ENCODE results near the gene DTNB. TPM values are rescaled to one million over a fixed set of nuclear protein-coding genes. Genes with fewer than 3 reads are reported as not detected.

DTNB gene
- total RNA-seq, 3 donors from 2014 or later = 4.8 to 8.8 (median 7.2) TPM

DNA sequence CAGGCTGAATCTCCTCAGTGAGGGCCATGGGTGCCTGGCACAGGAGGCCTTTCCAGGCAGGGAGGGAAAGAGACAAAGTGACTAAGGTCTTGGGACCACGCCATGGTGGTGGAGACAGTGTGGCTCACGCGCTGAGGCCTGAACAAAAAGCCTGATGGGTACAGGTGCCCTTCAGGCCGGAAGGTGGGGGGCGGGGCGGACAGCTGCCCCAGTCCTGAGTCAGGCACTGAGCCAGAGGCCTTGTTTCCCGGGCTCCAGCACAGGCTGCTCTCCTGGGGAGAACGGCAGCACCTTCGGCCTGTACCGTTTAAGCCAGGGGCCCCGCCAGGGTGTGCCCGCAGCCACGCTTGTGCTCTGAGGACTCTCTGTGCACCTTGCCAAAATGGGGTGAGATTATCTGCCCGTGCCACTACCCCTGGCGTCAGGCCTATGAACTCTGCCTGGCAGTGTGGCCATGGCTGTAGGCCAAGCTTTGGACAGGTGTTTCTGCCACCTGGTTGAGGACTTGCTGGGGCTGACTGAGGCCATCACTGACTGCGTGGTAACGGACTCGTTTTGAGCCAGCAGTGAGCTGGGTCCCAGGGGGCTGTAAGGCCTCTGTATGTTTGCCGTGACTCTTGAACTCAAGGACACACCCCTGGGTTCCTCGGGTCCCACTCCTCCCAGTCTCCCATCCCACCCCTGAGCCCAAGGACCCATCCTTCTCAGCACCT lies 300.0 kb downstream of the DTNB start:
- H3K36me3 ChIP-seq (ENCODE audit: low read depth) = no peaks in the 10 kb centered on the region
- no peaks in the 10 kb centered on the region for H3K9me3 ChIP-seq
- H3K4me3 ChIP-seq = no peak overlapping the region
- peaks cover 21% of the 10 kb centered on the region for H3K4me1 ChIP-seq (ENCODE audit: low read depth)
- TF ChIP-seq, protein P1, sequence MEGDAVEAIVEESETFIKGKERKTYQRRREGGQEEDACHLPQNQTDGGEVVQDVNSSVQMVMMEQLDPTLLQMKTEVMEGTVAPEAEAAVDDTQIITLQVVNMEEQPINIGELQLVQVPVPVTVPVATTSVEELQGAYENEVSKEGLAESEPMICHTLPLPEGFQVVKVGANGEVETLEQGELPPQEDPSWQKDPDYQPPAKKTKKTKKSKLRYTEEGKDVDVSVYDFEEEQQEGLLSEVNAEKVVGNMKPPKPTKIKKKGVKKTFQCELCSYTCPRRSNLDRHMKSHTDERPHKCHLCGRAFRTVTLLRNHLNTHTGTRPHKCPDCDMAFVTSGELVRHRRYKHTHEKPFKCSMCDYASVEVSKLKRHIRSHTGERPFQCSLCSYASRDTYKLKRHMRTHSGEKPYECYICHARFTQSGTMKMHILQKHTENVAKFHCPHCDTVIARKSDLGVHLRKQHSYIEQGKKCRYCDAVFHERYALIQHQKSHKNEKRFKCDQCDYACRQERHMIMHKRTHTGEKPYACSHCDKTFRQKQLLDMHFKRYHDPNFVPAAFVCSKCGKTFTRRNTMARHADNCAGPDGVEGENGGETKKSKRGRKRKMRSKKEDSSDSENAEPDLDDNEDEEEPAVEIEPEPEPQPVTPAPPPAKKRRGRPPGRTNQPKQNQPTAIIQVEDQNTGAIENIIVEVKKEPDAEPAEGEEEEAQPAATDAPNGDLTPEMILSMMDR (IDR thresholded peaks at IDR 0.05) = no peak
- peak; percentile 63 to 76 (median 75) for DNase-seq
- intact Hi-C loops (cut with DNase I, micrococcal nuclease) = no loop called here
- ATAC-seq = peak; percentile 69

DNA sequence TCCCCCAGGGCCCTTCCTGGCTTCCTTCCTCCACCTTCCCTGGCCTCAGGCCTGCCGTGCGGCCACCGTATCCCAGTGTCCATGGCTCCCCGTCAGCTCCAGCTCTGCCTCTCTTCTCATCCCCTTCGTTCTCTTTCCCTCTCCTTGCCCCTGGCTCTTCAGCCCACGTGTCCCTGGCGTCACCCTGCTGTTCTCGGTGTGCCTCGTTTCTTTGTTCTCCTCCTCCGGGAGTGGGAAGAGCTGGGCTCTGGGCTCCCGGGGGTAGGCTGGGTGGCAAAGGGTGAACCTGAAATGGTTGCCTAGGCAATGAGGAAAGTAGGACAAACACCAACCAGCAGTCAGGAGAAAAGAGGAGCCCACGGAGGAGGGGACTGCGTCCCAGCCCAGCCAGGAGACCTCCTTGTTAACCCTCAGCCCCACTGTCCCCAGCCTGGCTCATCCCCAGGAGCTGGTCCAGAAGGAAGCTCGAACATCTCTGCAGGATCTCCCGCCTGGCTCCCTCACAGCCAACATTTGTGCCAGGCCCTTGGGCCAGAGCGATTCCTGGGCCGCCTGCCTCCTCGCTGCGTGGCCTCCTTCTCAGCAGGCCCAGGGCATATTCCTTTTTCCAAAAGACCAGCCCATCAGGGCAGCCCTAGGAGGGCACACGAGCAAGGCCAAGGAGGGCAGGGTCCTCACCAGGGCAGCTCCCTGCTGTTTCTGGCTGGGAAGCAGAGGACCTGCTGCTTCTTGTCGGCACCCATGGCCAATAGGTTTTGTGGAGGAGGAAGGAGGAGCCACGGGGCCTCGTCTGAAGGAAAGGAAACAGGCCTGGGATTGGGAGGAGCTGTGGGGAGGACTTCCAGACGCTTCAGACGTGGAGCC lies 300.7 kb downstream of the DTNB start:
- peaks cover 19% of the 10 kb centered on the region for H3K4me1 ChIP-seq (ENCODE audit: low read depth)
- no peak overlapping the region for H3K4me3 ChIP-seq
- TF ChIP-seq, protein P1 (IDR thresholded peaks at IDR 0.05) = no peak
- ATAC-seq = no peak
- H3K9me3 ChIP-seq = no peaks in the 10 kb centered on the region
- no peak for DNase-seq
- intact Hi-C loops (cut with DNase I, micrococcal nuclease) = no loop called here
- H3K36me3 ChIP-seq (ENCODE audit: low read depth) = no peaks in the 10 kb centered on the region

DNA sequence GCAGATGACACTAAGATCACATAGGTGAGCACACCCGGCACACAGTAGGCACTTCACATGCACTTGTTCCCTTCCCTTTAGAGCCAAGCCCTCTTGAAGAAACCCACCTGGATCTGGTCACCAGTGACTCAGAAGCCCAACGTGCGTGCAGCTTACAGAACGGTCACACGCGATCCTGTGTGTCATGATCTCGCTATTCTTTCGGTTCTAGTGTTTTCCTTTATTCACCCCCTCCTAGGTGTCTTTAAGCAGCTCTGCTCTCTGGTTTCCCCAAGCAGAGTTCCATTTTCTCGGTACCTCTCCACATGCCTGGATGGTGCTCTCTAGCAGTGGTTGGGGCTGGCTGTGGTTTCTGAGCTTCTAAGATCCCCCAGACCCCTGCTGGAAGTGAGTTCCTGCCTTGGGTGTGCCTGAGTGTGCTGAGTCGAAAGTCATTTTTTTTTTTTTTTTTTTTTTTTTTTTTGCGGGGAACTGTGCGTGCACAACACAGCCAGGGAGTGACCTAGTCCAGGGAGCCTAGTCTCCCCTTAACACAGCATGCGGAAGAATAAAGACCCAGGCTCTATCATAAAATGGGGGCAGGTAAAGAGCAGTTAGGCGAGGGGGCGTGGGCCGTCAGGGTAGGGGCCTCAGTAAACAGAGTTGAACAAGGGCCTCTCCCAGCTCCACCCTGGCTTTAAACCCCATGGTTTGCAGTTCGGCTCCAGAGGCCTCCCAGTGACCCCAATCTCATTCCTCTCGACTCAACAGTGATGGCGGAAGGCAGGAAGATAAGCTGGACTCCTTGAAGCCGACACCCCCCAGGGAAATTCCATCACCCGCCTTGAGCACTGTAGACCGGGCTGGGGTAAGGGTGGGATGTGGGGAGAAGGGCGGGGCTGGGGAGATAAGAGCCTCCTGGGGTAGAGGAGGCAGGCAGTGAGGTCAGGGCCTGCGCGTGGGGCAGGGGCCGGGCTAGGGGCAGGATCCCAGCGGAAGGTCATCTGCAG lies 301.8 kb downstream of the DTNB start:
- Histone ChIP-seq H3K36me3 (ENCODE audit: low read depth) (no peaks in the 10 kb centered on the region), H3K4me3 (no peak overlapping the region), H3K4me1 (ENCODE audit: low read depth) (peaks cover 10% of the 10 kb centered on the region), H3K9me3 (no peaks in the 10 kb centered on the region)
- intact Hi-C loops (cut with DNase I, micrococcal nuclease) = no loop called here
- no peak for ATAC-seq
- TF ChIP-seq, protein P1 (IDR thresholded peaks at IDR 0.05) = no peak
- DNase-seq = peak in 1 of 3 donors; percentile 37

DNA sequence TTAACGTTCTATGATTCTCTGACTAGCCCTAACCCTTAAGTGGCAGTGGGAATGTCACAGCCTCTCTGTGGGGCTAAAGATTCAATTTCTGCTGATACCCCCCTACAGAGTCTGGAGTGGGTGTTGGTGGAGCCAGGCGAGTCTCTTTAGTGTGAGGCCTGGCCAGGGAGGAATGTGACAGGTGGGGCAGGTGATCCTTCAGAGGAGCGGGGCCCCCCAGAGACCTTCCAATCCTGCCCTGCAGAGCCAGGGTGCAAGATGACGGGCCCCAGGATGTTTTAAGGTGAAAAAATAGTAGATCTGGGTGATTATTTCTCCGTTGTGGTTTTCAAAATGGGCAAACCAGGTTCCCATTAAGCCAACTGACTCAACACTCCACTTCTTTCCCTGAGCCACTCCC lies 303.5 kb downstream of the DTNB start:
- Histone ChIP-seq H3K4me1 (ENCODE audit: low read depth) (peaks cover 6% of the 10 kb centered on the region), H3K9me3 (no peaks in the 10 kb centered on the region), H3K36me3 (ENCODE audit: low read depth) (no peaks in the 10 kb centered on the region), H3K4me3 (no peak overlapping the region)
- no peak for ATAC-seq
- TF ChIP-seq, protein P1 (IDR thresholded peaks at IDR 0.05) = no peak
- DNase-seq = no peak
- intact Hi-C loops (cut with DNase I, micrococcal nuclease) = loop anchor here in 1 of 2 donors (10.0 kb wide), 1 partner anchor 155 kb away; no protein-coding TSS in a partner anchor

DNA sequence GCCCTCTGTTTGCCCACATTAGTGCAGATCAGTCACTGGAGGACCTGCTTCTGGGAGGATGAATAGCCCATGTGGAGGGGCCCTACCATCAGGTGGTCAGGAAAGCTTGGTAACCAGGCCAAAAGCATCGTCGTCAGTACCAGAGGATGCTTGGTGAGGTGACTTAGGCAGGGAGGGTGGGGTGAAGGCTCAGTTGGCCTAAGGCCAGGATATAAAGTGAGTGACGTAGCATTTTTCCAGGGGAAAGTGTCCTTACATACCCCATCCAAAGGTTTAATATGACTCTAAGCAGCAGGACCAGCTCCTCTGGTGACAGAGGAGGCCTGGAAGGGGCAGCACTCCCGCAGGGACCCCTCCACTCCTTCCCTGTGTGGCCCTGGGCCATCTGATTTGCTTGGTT lies 303.9 kb downstream of the DTNB start:
- intact Hi-C loops (cut with DNase I, micrococcal nuclease) = loop anchor here in 1 of 2 donors (10.0 kb wide), 1 partner anchor 155 kb away; no protein-coding TSS in a partner anchor
- Histone ChIP-seq H3K4me1 (ENCODE audit: low read depth) (peaks cover 6% of the 10 kb centered on the region), H3K9me3 (no peaks in the 10 kb centered on the region), H3K36me3 (ENCODE audit: low read depth) (no peaks in the 10 kb centered on the region), H3K4me3 (no peak overlapping the region)
- ATAC-seq = no peak
- DNase-seq = no peak
- TF ChIP-seq, protein P1 (IDR thresholded peaks at IDR 0.05) = no peak
